HepG2 (cell line): ENCODE measurements around the gene HEBP1. TPM values are rescaled to one million over a fixed set of nuclear protein-coding genes. Genes with fewer than 3 reads are reported as not detected.

ENCODE experiments used
- ATF3 ChIP-seq: sonication (generic); formaldehyde crosslinking; IDR thresholded peaks from 2 replicates; pipeline ENCODE4 v1.4.0; 2020; ENCODE audit warnings: missing genetic modification reagents
- CREBL2 ChIP-seq: sonication (generic); formaldehyde crosslinking; IDR thresholded peaks from 2 replicates; pipeline ENCODE4 v1.8.1; 2023; ENCODE audit warnings: missing genetic modification reagents, mild to moderate bottlenecking, borderline replicate concordance
- FOXA1 ChIP-seq, 2 experiments: fragments of 450-650 bp in 1 of 2; sonication (generic) in 1 of 2; formaldehyde crosslinking in 1 of 2; IDR thresholded peaks; 2 replicates each; pipeline versions ENCODE4 v1.4.0 to v1.6.1; 2016 to 2020; ENCODE audit warnings: missing genetic modification reagents in 1 of 2
- KDM5B ChIP-seq: sonication (generic); formaldehyde crosslinking; IDR thresholded peaks from 2 replicates; pipeline ENCODE4 v1.4.0; 2020; ENCODE audit warnings: missing genetic modification reagents, mild to moderate bottlenecking, borderline replicate concordance
- MAFF ChIP-seq: IDR thresholded peaks from 2 replicates; pipeline ENCODE4 v1.6.1; 2011; ENCODE audit warnings: low read depth, low read length, improper control_type of control experiment
- MTA3 ChIP-seq: sonication (generic); formaldehyde crosslinking; IDR thresholded peaks from 2 replicates; pipeline ENCODE4 v1.4.0; 2020; ENCODE audit warnings: missing genetic modification reagents
- NFIB ChIP-seq: sonication (generic); formaldehyde crosslinking; IDR thresholded peaks from 2 replicates; pipeline ENCODE4 v1.9.0; 2021; ENCODE audit warnings: missing genetic modification reagents, mild to moderate bottlenecking, borderline replicate concordance
- NONO ChIP-seq, 2 experiments: fragments of 450-650 bp in 1 of 2; sonication (generic) in 1 of 2; formaldehyde crosslinking in 1 of 2; IDR thresholded peaks in 1 of 2; conservative IDR thresholded peaks in 1 of 2; 2 replicates each; pipeline versions ENCODE4 v1.6.1 to v1.8.0; 2017 to 2022; ENCODE audit warnings: mild to moderate bottlenecking in 1 of 2, missing genetic modification reagents in 1 of 2, moderate library complexity in 1 of 2
- PAX8 ChIP-seq: sonication (generic); formaldehyde crosslinking; IDR thresholded peaks from 2 replicates; pipeline ENCODE4 v1.8.0; 2022; ENCODE audit warnings: mild to moderate bottlenecking, missing genetic modification reagents, borderline replicate concordance
- SP140L ChIP-seq: sonication (generic); formaldehyde crosslinking; IDR thresholded peaks from 2 replicates; pipeline ENCODE4 v1.4.0; 2020; ENCODE audit warnings: missing genetic modification reagents, borderline replicate concordance
- TGIF2 ChIP-seq: IDR thresholded peaks from 2 replicates; pipeline ENCODE4 v1.6.1; 2016; ENCODE audit warnings: control low read depth, missing compliant biosample characterization
- ZBTB21 ChIP-seq: sonication (generic); formaldehyde crosslinking; IDR thresholded peaks from 2 replicates; pipeline ENCODE4 v1.4.0; 2020; ENCODE audit warnings: missing genetic modification reagents
- ZBTB25 ChIP-seq: IDR thresholded peaks from 2 replicates; pipeline ENCODE4 v1.6.1; 2018; ENCODE audit warnings: missing genetic modification reagents
- ZNF180 ChIP-seq: sonication (generic); formaldehyde crosslinking; IDR thresholded peaks from 2 replicates; pipeline ENCODE4 v1.4.0; 2020; ENCODE audit warnings: low read depth, missing genetic modification reagents, borderline replicate concordance
- ZNF367 ChIP-seq: sonication (generic); formaldehyde crosslinking; IDR thresholded peaks from 2 replicates; pipeline ENCODE4 v1.4.0; 2020; ENCODE audit warnings: missing genetic modification reagents, borderline replicate concordance
- ZNF503 ChIP-seq: sonication (generic); formaldehyde crosslinking; IDR thresholded peaks from 2 replicates; pipeline ENCODE4 v1.4.0; 2020; ENCODE audit warnings: missing genetic modification reagents
- ZNF768 ChIP-seq: sonication (generic); formaldehyde crosslinking; IDR thresholded peaks from 2 replicates; pipeline ENCODE4 v1.4.0; 2020; ENCODE audit warnings: missing genetic modification reagents
- ZNF776 ChIP-seq: sonication (generic); formaldehyde crosslinking; IDR thresholded peaks from 2 replicates; pipeline ENCODE4 v1.4.0; 2020; ENCODE audit warnings: mild to moderate bottlenecking, missing genetic modification reagents
- polyA plus RNA-seq, 8 experiments: library from polyadenylated mRNA; depleted of rRNA in 3 of 8; stranded (reverse) in 7 of 8; unstranded in 1 of 8; fragments of >200 nt; fragmentation: Illumina TruSeq in 4 of 8; extraction: Trizol in 4 of 8; gene quantifications; 2 replicates each; pipeline versions ENCODE4 v1.2.1 to v1.2.3, GENCODE V29; 2011 to 2016; ENCODE audit warnings: low read depth in 4 of 8, missing spikeins in 1 of 8, mixed read lengths in 1 of 8; ENCODE audit not compliant: insufficient read depth in 1 of 8
- total RNA-seq, 5 experiments: library from RNA; depleted of rRNA; stranded (reverse); fragments of >200 nt; fragmentation: Illumina TruSeq; extraction: Trizol; gene quantifications; 2 replicates each; pipeline ENCODE4 v1.2.3, GENCODE V29; 2016; ENCODE audit warnings: low read depth in 1 of 5
- TF ChIP-seq, protein P1 (sequence below): sonication (generic); formaldehyde crosslinking; IDR thresholded peaks from 2 replicates; pipeline ENCODE4 v1.5.0; 2020; ENCODE audit warnings: missing genetic modification reagents

The HEBP1 gene
- total and polyA plus RNA-seq, 2 of the 13 experiments (the other 11 are each of a cell fraction or from before 2014, with no cell fraction given) = 7.8 to 9.4 TPM

- TF ChIP-seq MAFF = no peak
- TF ChIP-seq FOXA1 (IDR thresholded peaks at IDR 0.05) = no peak
- peak; percentile 93 for TF ChIP-seq FOXA1 (CRISPR knock-in tag; IDR thresholded peaks at IDR 0.05)
- 0 out of 2 replicates have a peak, but pooled peaks have one; percentile 48 for TF ChIP-seq ZBTB25 (CRISPR knock-in tag)
- TF ChIP-seq CREBL2 = no peak
- no peak for TF ChIP-seq TGIF2 (CRISPR knock-in tag)
- TF ChIP-seq ZNF768 (CRISPR knock-in tag) = no peak
- TF ChIP-seq MTA3 = no peak
- TF ChIP-seq ZNF180 (CRISPR knock-in tag) = no peak
- TF ChIP-seq, protein P1, sequence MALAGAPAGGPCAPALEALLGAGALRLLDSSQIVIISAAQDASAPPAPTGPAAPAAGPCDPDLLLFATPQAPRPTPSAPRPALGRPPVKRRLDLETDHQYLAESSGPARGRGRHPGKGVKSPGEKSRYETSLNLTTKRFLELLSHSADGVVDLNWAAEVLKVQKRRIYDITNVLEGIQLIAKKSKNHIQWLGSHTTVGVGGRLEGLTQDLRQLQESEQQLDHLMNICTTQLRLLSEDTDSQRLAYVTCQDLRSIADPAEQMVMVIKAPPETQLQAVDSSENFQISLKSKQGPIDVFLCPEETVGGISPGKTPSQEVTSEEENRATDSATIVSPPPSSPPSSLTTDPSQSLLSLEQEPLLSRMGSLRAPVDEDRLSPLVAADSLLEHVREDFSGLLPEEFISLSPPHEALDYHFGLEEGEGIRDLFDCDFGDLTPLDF (CRISPR knock-in tag) = no peak
- no peak for TF ChIP-seq NFIB (CRISPR knock-in tag)
- no peak for TF ChIP-seq NONO (IDR thresholded peaks at IDR 0.05)
- no peak for TF ChIP-seq NONO (CRISPR knock-in tag; conservative IDR thresholded peaks at IDR 0.05)
- no peak for TF ChIP-seq SP140L (CRISPR knock-in tag)
- TF ChIP-seq ZNF776 (CRISPR knock-in tag) = no peak
- TF ChIP-seq ZNF367 = no peak
- TF ChIP-seq ZBTB21 = no peak
- TF ChIP-seq KDM5B = peak; percentile 28; the same call in 1 of the 2 replicates
- no peak for TF ChIP-seq ZNF503
- no peak for TF ChIP-seq PAX8 (CRISPR knock-in tag)
- TF ChIP-seq ATF3 (CRISPR knock-in tag) = no peak
Measured at GRCh38 chr12:12927211-12928079, 72.6 kb downstream of the HEBP1 start (continued).
